Measurements from ENCODE around the gene SPEG. TPM values are rescaled to one million over a fixed set of nuclear protein-coding genes. Genes with fewer than 3 reads are reported as not detected.

SPEG gene
- total RNA-seq, 1 experiment from 2014 or later = 30.7 TPM

DNA sequence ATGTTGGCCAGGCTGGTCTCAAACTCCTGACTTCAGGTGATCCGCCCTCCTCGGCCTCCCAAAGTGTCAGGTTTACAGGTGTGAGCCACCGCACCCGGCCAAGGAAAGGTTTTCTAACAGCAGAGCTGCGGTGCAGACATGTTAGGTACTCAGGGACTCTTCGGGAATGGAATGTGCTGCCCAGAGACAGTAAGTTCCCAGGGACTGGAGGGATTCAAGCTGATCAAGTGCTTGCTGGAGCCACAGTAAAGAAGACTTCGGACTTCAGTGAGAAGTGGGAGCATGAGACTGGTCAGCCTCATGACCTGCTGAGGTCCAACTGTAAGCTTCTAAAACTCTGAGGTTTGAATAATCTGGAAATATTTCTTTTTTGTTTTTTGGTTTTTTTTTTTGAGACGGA, 24.3 kb upstream of the SPEG start:
- Histone ChIP-seq H3K36me3 (ENCODE audit: low read depth, low read length) (no peaks in the 10 kb centered on the region), H3K9ac (ENCODE audit: low read length) (no peak overlapping the region)
- CTCF ChIA-PET = no interaction called here

DNA sequence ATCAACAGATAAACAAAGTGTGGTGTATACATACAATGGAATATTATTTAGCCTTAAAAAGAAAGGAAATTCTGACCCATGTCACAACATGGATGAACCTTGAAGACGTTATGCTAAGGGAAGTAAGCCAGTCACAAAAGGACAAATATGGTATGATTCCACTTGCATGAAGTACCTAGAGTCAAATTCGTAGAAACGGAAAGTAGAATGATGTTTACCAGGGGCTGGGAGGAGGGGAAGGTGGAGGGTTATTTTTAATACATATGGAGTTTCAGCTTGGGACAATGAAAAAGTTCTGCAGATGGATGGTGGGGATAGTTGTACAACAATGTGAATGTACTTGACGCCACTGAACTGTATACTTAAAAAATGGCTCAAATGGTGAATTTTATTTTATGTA, 19.8 kb upstream of the SPEG start:
- ATAC-seq = no peak
- intact Hi-C loops (cut with micrococcal nuclease) = no loop called here

More for the DNA sequence above, 24.3 kb upstream of the SPEG start:
- H3K27me3 ChIP-seq (ENCODE audit: low read length) = no peaks in the 10 kb centered on the region
- H3K4me3 ChIP-seq (ENCODE audit: low read length) = no peak overlapping the region
- H3K27ac ChIP-seq (ENCODE audit: low read length) = no peak overlapping the region
- no peaks in the 10 kb centered on the region for H3K4me1 ChIP-seq (ENCODE audit: insufficient read depth, low read length)
- no peaks in the 10 kb centered on the region for H4K20me1 ChIP-seq (ENCODE audit: low read length)
- H3K79me2 ChIP-seq (ENCODE audit: low read length) = no peaks in the 10 kb centered on the region
- no peaks in the 10 kb centered on the region for H3K9me3 ChIP-seq (ENCODE audit: low read length)
- POLR2A ChIA-PET (ENCODE audit: unreplicated experiment) = no interaction called here
- ATAC-seq (no peak), DNase-seq (no peak)
- TF ChIP-seq EZH2 (IDR thresholded peaks at IDR 0.05; ENCODE audit: low read length, unreplicated experiment) (no peak), EZH2phosphoT487 (IDR thresholded peaks at IDR 0.05; ENCODE audit: borderline replicate concordance, low read length) (no peak)
- TF ChIP-seq, protein P1, sequence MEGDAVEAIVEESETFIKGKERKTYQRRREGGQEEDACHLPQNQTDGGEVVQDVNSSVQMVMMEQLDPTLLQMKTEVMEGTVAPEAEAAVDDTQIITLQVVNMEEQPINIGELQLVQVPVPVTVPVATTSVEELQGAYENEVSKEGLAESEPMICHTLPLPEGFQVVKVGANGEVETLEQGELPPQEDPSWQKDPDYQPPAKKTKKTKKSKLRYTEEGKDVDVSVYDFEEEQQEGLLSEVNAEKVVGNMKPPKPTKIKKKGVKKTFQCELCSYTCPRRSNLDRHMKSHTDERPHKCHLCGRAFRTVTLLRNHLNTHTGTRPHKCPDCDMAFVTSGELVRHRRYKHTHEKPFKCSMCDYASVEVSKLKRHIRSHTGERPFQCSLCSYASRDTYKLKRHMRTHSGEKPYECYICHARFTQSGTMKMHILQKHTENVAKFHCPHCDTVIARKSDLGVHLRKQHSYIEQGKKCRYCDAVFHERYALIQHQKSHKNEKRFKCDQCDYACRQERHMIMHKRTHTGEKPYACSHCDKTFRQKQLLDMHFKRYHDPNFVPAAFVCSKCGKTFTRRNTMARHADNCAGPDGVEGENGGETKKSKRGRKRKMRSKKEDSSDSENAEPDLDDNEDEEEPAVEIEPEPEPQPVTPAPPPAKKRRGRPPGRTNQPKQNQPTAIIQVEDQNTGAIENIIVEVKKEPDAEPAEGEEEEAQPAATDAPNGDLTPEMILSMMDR (conservative IDR thresholded peaks at IDR 0.05; ENCODE audit: low read depth, low read length) = no peak
- H3K9me2 ChIP-seq (replicated peaks; ENCODE audit: low read length) = no peaks in the 10 kb centered on the region
- no TSS peak for BruUV-seq (replicated peaks)
- no peak overlapping the region for H2AFZ ChIP-seq (ENCODE audit: low read length)
- intact Hi-C loops (cut with micrococcal nuclease) = no loop called here
- no peaks in the 10 kb centered on the region for H3F3A ChIP-seq (ENCODE audit: low read length, unreplicated experiment)
- no peak overlapping the region for H3K4me2 ChIP-seq (ENCODE audit: low read length)

GRCh38 chr2:219415580-219416234, 18.9 kb upstream of the SPEG start:
- CTCF ChIA-PET = no interaction called here

More for the DNA sequence above, 19.8 kb upstream of the SPEG start:
- Histone ChIP-seq H3K79me2 (ENCODE audit: low read length) (no peaks in the 10 kb centered on the region), H3K27ac (ENCODE audit: low read length) (no peak overlapping the region), H3K9me2 (replicated peaks; ENCODE audit: low read length) (no peaks in the 10 kb centered on the region), H3K4me2 (ENCODE audit: low read length) (no peak overlapping the region), H3K9ac (ENCODE audit: low read length) (no peak overlapping the region), H3K4me3 (ENCODE audit: low read length) (no peak overlapping the region), H3K36me3 (ENCODE audit: low read depth, low read length) (no peaks in the 10 kb centered on the region), H3K9me3 (ENCODE audit: low read length) (no peaks in the 10 kb centered on the region), H4K20me1 (ENCODE audit: low read length) (no peaks in the 10 kb centered on the region), H2AFZ (ENCODE audit: low read length) (no peak overlapping the region), H3F3A (ENCODE audit: low read length, unreplicated experiment) (no peaks in the 10 kb centered on the region), H3K27me3 (ENCODE audit: low read length) (no peaks in the 10 kb centered on the region), H3K4me1 (ENCODE audit: insufficient read depth, low read length) (no peaks in the 10 kb centered on the region)
- CTCF ChIA-PET = no interaction called here
- BruUV-seq (replicated peaks) = no TSS peak
- DNase-seq = no peak
- POLR2A ChIA-PET (ENCODE audit: unreplicated experiment) = no interaction called here
- TF ChIP-seq EZH2phosphoT487 (IDR thresholded peaks at IDR 0.05; ENCODE audit: borderline replicate concordance, low read length) = no peak
- no peak for TF ChIP-seq EZH2 (IDR thresholded peaks at IDR 0.05; ENCODE audit: low read length, unreplicated experiment)
- TF ChIP-seq, protein P1 (conservative IDR thresholded peaks at IDR 0.05; ENCODE audit: low read depth, low read length) = no peak

More at GRCh38 chr2:219415580-219416234, 18.9 kb upstream of the SPEG start:
- H3F3A ChIP-seq (ENCODE audit: low read length, unreplicated experiment) = no peaks in the 10 kb centered on the region
- H3K79me2 ChIP-seq (ENCODE audit: low read length) = no peaks in the 10 kb centered on the region
- H3K4me3 ChIP-seq (ENCODE audit: low read length) = no peak overlapping the region
- H2AFZ ChIP-seq (ENCODE audit: low read length) = no peak overlapping the region
- H3K36me3 ChIP-seq (ENCODE audit: low read depth, low read length) = no peaks in the 10 kb centered on the region
- POLR2A ChIA-PET (ENCODE audit: unreplicated experiment) = no interaction called here
- no TSS peak for BruUV-seq (replicated peaks)
- H4K20me1 ChIP-seq (ENCODE audit: low read length) = no peaks in the 10 kb centered on the region
- intact Hi-C loops (cut with micrococcal nuclease) = no loop called here
- no peaks in the 10 kb centered on the region for H3K9me3 ChIP-seq (ENCODE audit: low read length)
- H3K27me3 ChIP-seq (ENCODE audit: low read length) = no peaks in the 10 kb centered on the region
- H3K4me1 ChIP-seq (ENCODE audit: insufficient read depth, low read length) = no peaks in the 10 kb centered on the region
- no peaks in the 10 kb centered on the region for H3K9me2 ChIP-seq (replicated peaks; ENCODE audit: low read length)
- no peak overlapping the region for H3K27ac ChIP-seq (ENCODE audit: low read length)
- no peak for DNase-seq
- ATAC-seq = no peak
- no peak for TF ChIP-seq EZH2phosphoT487 (IDR thresholded peaks at IDR 0.05; ENCODE audit: borderline replicate concordance, low read length)
- TF ChIP-seq EZH2 (IDR thresholded peaks at IDR 0.05; ENCODE audit: low read length, unreplicated experiment) = no peak
- TF ChIP-seq, protein P1 (conservative IDR thresholded peaks at IDR 0.05; ENCODE audit: low read depth, low read length) = no peak
- H3K9ac ChIP-seq (ENCODE audit: low read length) = no peak overlapping the region
- H3K4me2 ChIP-seq (ENCODE audit: low read length) = no peak overlapping the region

All from PC-3 (cell line).